HepG2 (cell line): ENCODE results near the gene RAB36. TPM values are rescaled to one million over a fixed set of nuclear protein-coding genes. Genes with fewer than 3 reads are reported as not detected.

Experiments
- ARID5B ChIP-seq: IDR thresholded peaks from 2 replicates; pipeline ENCODE4 v1.4.0; 2020; ENCODE audit warnings: mild to moderate bottlenecking, missing genetic modification reagents
- ATF3 ChIP-seq: sonication (generic); formaldehyde crosslinking; IDR thresholded peaks from 2 replicates; pipeline ENCODE4 v1.4.0; 2020; ENCODE audit warnings: missing genetic modification reagents
- FOXA3 ChIP-seq: IDR thresholded peaks from 2 replicates; pipeline ENCODE4 v1.6.1; 2016; ENCODE audit warnings: missing genetic modification reagents, missing compliant biosample characterization
- GZF1 ChIP-seq: sonication (generic); formaldehyde crosslinking; IDR thresholded peaks from 2 replicates; pipeline ENCODE4 v1.5.1; 2020; ENCODE audit warnings: mild to moderate bottlenecking, missing genetic modification reagents
- HMGA1 ChIP-seq: sonication (generic); formaldehyde crosslinking; conservative IDR thresholded peaks from 2 replicates; pipeline ENCODE4 v1.4.0; 2020; ENCODE audit warnings: missing genetic modification reagents
- HNF1B ChIP-seq: sonication (generic); formaldehyde crosslinking; IDR thresholded peaks from 2 replicates; pipeline ENCODE4 v1.5.1; 2020; ENCODE audit warnings: mild to moderate bottlenecking, moderate library complexity, missing genetic modification reagents
- HOMEZ ChIP-seq: IDR thresholded peaks from 2 replicates; pipeline ENCODE4 v1.6.1; 2016; ENCODE audit warnings: low read depth
- KDM4B ChIP-seq: sonication (generic); formaldehyde crosslinking; IDR thresholded peaks from 2 replicates; pipeline ENCODE4 v1.4.0; 2020; ENCODE audit warnings: missing genetic modification reagents
- RNF2 ChIP-seq: fragments of 450-650 bp; conservative IDR thresholded peaks from 2 replicates; pipeline ENCODE4 v1.6.1; 2016; ENCODE audit warnings: low read depth
- SMARCE1 ChIP-seq: fragments of 450-650 bp; IDR thresholded peaks from 2 replicates; pipeline ENCODE4 v1.6.1; 2017; ENCODE audit warnings: borderline replicate concordance
- ZBTB2 ChIP-seq: sonication (generic); formaldehyde crosslinking; IDR thresholded peaks from 2 replicates; pipeline ENCODE4 v1.8.0; 2022; ENCODE audit warnings: low read depth, missing genetic modification reagents
- ZFY ChIP-seq: sonication (generic); formaldehyde crosslinking; IDR thresholded peaks from 2 replicates; pipeline ENCODE4 v1.4.0; 2020; ENCODE audit warnings: missing genetic modification reagents
- ZMYM2 ChIP-seq: sonication (generic); formaldehyde crosslinking; IDR thresholded peaks from 2 replicates; pipeline ENCODE4 v1.8.0; 2022; ENCODE audit warnings: mild to moderate bottlenecking, missing genetic modification reagents
- ZNF33B ChIP-seq: sonication (generic); formaldehyde crosslinking; IDR thresholded peaks from 2 replicates; pipeline ENCODE4 v1.5.1; 2020; ENCODE audit warnings: mild to moderate bottlenecking, missing genetic modification reagents
- ZNF383 ChIP-seq: sonication (generic); formaldehyde crosslinking; IDR thresholded peaks from 2 replicates; pipeline ENCODE4 v1.4.0; 2020; ENCODE audit warnings: missing genetic modification reagents, mild to moderate bottlenecking, borderline replicate concordance
- ZNF704 ChIP-seq: sonication (generic); formaldehyde crosslinking; IDR thresholded peaks from 2 replicates; pipeline ENCODE4 v1.8.1; 2023; ENCODE audit warnings: mild to moderate bottlenecking, inconsistent platforms, moderate library complexity, missing genetic modification reagents, borderline replicate concordance
- ZNF772 ChIP-seq: sonication (generic); formaldehyde crosslinking; IDR thresholded peaks from 2 replicates; pipeline ENCODE4 v1.5.0; 2020; ENCODE audit warnings: mild to moderate bottlenecking, missing genetic modification reagents
- polyA plus RNA-seq, 8 experiments: library from polyadenylated mRNA; depleted of rRNA in 3 of 8; stranded (reverse) in 7 of 8; unstranded in 1 of 8; fragments of >200 nt; fragmentation: Illumina TruSeq in 4 of 8; extraction: Trizol in 4 of 8; gene quantifications; 2 replicates each; pipeline versions ENCODE4 v1.2.1 to v1.2.3, GENCODE V29; 2011 to 2016; ENCODE audit warnings: low read depth in 4 of 8, missing spikeins in 1 of 8, mixed read lengths in 1 of 8; ENCODE audit not compliant: insufficient read depth in 1 of 8
- total RNA-seq, 5 experiments: library from RNA; depleted of rRNA; stranded (reverse); fragments of >200 nt; fragmentation: Illumina TruSeq; extraction: Trizol; gene quantifications; 2 replicates each; pipeline ENCODE4 v1.2.3, GENCODE V29; 2016; ENCODE audit warnings: low read depth in 1 of 5

RAB36 gene
- total and polyA plus RNA-seq, 2 of the 13 experiments (the other 11 are each of a cell fraction or from before 2014, with no cell fraction given) = 0.24 to 0.86 TPM

GRCh38 chr22:23157560-23158515, 12.6 kb downstream of the RAB36 start (continued):
- TF ChIP-seq ARID5B (CRISPR knock-in tag) (peak; percentile 23; the same call in 1 of the 2 replicates), RNF2 (no peak), GZF1 (CRISPR knock-in tag) (no peak), HOMEZ (no peak), ZNF33B (CRISPR knock-in tag) (no peak), ATF3 (CRISPR knock-in tag) (no peak), ZFY (CRISPR knock-in tag) (no peak; the same call in 1 of the 2 replicates), KDM4B (CRISPR knock-in tag) (no peak), ZMYM2 (CRISPR knock-in tag) (no peak), ZNF704 (CRISPR knock-in tag) (no peak), HNF1B (CRISPR knock-in tag) (no peak), HMGA1 (CRISPR knock-in tag) (no peak), FOXA3 (no peak), ZBTB2 (CRISPR knock-in tag) (no peak), ZNF383 (no peak), ZNF772 (0 out of 2 replicates have a peak, but pooled peaks have one; percentile 34), SMARCE1 (no peak)
